C4-2B (cell line): ENCODE data around the gene APPBP2.

Experiments
- ZFX ChIP-seq: fragments of 450-650 bp; IDR thresholded peaks from 2 replicates; pipeline ENCODE4 v1.6.1; 2017
- TF ChIP-seq, protein P1 (sequence below): fragments of 450-650 bp; conservative IDR thresholded peaks from 2 replicates; pipeline ENCODE4 v1.5.1; 2017; ENCODE audit warnings: mild to moderate bottlenecking

- TF ChIP-seq, protein P1, sequence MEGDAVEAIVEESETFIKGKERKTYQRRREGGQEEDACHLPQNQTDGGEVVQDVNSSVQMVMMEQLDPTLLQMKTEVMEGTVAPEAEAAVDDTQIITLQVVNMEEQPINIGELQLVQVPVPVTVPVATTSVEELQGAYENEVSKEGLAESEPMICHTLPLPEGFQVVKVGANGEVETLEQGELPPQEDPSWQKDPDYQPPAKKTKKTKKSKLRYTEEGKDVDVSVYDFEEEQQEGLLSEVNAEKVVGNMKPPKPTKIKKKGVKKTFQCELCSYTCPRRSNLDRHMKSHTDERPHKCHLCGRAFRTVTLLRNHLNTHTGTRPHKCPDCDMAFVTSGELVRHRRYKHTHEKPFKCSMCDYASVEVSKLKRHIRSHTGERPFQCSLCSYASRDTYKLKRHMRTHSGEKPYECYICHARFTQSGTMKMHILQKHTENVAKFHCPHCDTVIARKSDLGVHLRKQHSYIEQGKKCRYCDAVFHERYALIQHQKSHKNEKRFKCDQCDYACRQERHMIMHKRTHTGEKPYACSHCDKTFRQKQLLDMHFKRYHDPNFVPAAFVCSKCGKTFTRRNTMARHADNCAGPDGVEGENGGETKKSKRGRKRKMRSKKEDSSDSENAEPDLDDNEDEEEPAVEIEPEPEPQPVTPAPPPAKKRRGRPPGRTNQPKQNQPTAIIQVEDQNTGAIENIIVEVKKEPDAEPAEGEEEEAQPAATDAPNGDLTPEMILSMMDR, result no peak
- no peak for TF ChIP-seq ZFX
Measured at GRCh38 chr17:60396412-60396811, 129.6 kb downstream of the APPBP2 start.
